HepG2 (cell line): ENCODE data around the gene RHD. TPM values are rescaled to one million over a fixed set of nuclear protein-coding genes. Genes with fewer than 3 reads are reported as not detected.

ENCODE experiments used
- ARID4A ChIP-seq: sonication (generic); formaldehyde crosslinking; IDR thresholded peaks from 2 replicates; pipeline ENCODE4 v1.5.0; 2020; ENCODE audit warnings: mild to moderate bottlenecking, missing genetic modification reagents, borderline replicate concordance
- ATF4 ChIP-seq, 2 experiments: fragments of 450-650 bp in 1 of 2; sonication (generic) in 1 of 2; formaldehyde crosslinking; IDR thresholded peaks; 2 replicates each; pipeline versions ENCODE4 v1.5.0 to v1.8.0; 2020 to 2022; ENCODE audit warnings: mild to moderate bottlenecking in 1 of 2, missing genetic modification reagents in 1 of 2
- ATM ChIP-seq: fragments of 450-650 bp; IDR thresholded peaks from 2 replicates; pipeline ENCODE4 v1.7.1; 2017; ENCODE audit warnings: mild to moderate bottlenecking, borderline replicate concordance
- CCDC6 ChIP-seq: sonication (generic); formaldehyde crosslinking; IDR thresholded peaks from 2 replicates; pipeline ENCODE4 v1.8.1; 2022; ENCODE audit warnings: mild to moderate bottlenecking, missing genetic modification reagents, moderate library complexity
- CREM ChIP-seq, 2 experiments: sonication (generic) in 1 of 2; formaldehyde crosslinking in 1 of 2; IDR thresholded peaks; 2 replicates each; pipeline versions ENCODE4 v1.4.0 to v1.6.1; 2016 to 2020; ENCODE audit warnings: antibody characterized with exemption in 1 of 2, mild to moderate bottlenecking in 1 of 2, missing genetic modification reagents in 1 of 2
- FOXJ3 ChIP-seq: sonication (generic); formaldehyde crosslinking; IDR thresholded peaks from 2 replicates; pipeline ENCODE4 v1.4.0; 2020; ENCODE audit warnings: missing genetic modification reagents, mild to moderate bottlenecking, borderline replicate concordance
- IKZF1 ChIP-seq: fragments of 450-650 bp; IDR thresholded peaks from 2 replicates; pipeline ENCODE4 v1.7.1; 2016
- KLF12 ChIP-seq: sonication (generic); formaldehyde crosslinking; IDR thresholded peaks from 2 replicates; pipeline ENCODE4 v1.4.0; 2020; ENCODE audit warnings: missing genetic modification reagents, borderline replicate concordance
- MAFK ChIP-seq, 2 experiments: IDR thresholded peaks in 1 of 2; conservative IDR thresholded peaks in 1 of 2; 2 replicates each; pipeline ENCODE4 v1.6.1; 2011; ENCODE audit warnings: improper control_type of control experiment in 2 of 2, low read length in 2 of 2
- MEIS1 ChIP-seq: sonication (generic); formaldehyde crosslinking; IDR thresholded peaks from 2 replicates; pipeline ENCODE4 v1.9.0; 2021; ENCODE audit warnings: mild to moderate bottlenecking, missing genetic modification reagents, moderate library complexity, borderline replicate concordance
- MYC ChIP-seq: sonication (generic); formaldehyde crosslinking; IDR thresholded peaks from 2 replicates; pipeline ENCODE4 v1.9.0; 2021; ENCODE audit warnings: missing genetic modification reagents, borderline replicate concordance
- NR2F1 ChIP-seq, 2 experiments: fragments of 450-650 bp in 1 of 2; formaldehyde crosslinking in 1 of 2; IDR thresholded peaks; 2 replicates each; pipeline versions ENCODE4 v1.5.0 to v1.6.1; 2016 to 2020; ENCODE audit warnings: mild to moderate bottlenecking in 1 of 2, missing compliant biosample characterization in 1 of 2, missing genetic modification reagents in 1 of 2, moderate library complexity in 1 of 2
- POLR2G ChIP-seq: fragments of 200-400 bp; formaldehyde crosslinking; IDR thresholded peaks from 2 replicates; pipeline ENCODE4 v1.6.1; 2018; ENCODE audit warnings: mild to moderate bottlenecking, low read depth, low read length, moderate library complexity
- RARG ChIP-seq: sonication (generic); formaldehyde crosslinking; IDR thresholded peaks from 2 replicates; pipeline ENCODE4 v1.4.0; 2020; ENCODE audit warnings: low read depth, mild to moderate bottlenecking, missing genetic modification reagents
- REL ChIP-seq: sonication (generic); formaldehyde crosslinking; conservative IDR thresholded peaks from 2 replicates; pipeline ENCODE4 v1.8.0; 2022; ENCODE audit warnings: mild to moderate bottlenecking, missing genetic modification reagents, moderate library complexity
- REXO4 ChIP-seq: sonication (generic); formaldehyde crosslinking; IDR thresholded peaks from 2 replicates; pipeline ENCODE4 v1.8.0; 2022; ENCODE audit warnings: missing genetic modification reagents, mild to moderate bottlenecking, borderline replicate concordance
- SP140L ChIP-seq: sonication (generic); formaldehyde crosslinking; IDR thresholded peaks from 2 replicates; pipeline ENCODE4 v1.4.0; 2020; ENCODE audit warnings: missing genetic modification reagents, borderline replicate concordance
- TOE1 ChIP-seq: sonication (generic); formaldehyde crosslinking; IDR thresholded peaks from 2 replicates; pipeline ENCODE4 v1.4.0; 2020; ENCODE audit warnings: mild to moderate bottlenecking, missing genetic modification reagents
- ZBTB42 ChIP-seq: sonication (generic); formaldehyde crosslinking; IDR thresholded peaks from 2 replicates; pipeline ENCODE4 v1.5.0; 2020; ENCODE audit warnings: mild to moderate bottlenecking, missing genetic modification reagents
- ZFP37 ChIP-seq: sonication (generic); formaldehyde crosslinking; IDR thresholded peaks from 2 replicates; pipeline ENCODE4 v1.4.0; 2020; ENCODE audit warnings: missing genetic modification reagents, borderline replicate concordance
- ZNF121 ChIP-seq: sonication (generic); formaldehyde crosslinking; IDR thresholded peaks from 2 replicates; pipeline ENCODE4 v1.5.0; 2020; ENCODE audit warnings: mild to moderate bottlenecking, missing genetic modification reagents
- ZNF282 ChIP-seq: fragments of 450-650 bp; IDR thresholded peaks from 2 replicates; pipeline ENCODE4 v1.6.1; 2018; ENCODE audit not compliant: partially characterized antibody
- ZNF557 ChIP-seq: sonication (generic); formaldehyde crosslinking; IDR thresholded peaks from 2 replicates; pipeline ENCODE4 v1.4.0; 2020; ENCODE audit warnings: missing genetic modification reagents
- ZNF703 ChIP-seq: sonication (generic); formaldehyde crosslinking; IDR thresholded peaks from 2 replicates; pipeline ENCODE4 v1.5.1; 2020; ENCODE audit warnings: missing genetic modification reagents, mild to moderate bottlenecking, moderate library complexity, borderline replicate concordance
- ZNF816 ChIP-seq: sonication (generic); formaldehyde crosslinking; IDR thresholded peaks from 2 replicates; pipeline ENCODE4 v1.8.0; 2022; ENCODE audit warnings: missing genetic modification reagents, mild to moderate bottlenecking, borderline replicate concordance
- polyA plus RNA-seq, 8 experiments: library from polyadenylated mRNA; depleted of rRNA in 3 of 8; stranded (reverse) in 7 of 8; unstranded in 1 of 8; fragments of >200 nt; fragmentation: Illumina TruSeq in 4 of 8; extraction: Trizol in 4 of 8; gene quantifications; 2 replicates each; pipeline versions ENCODE4 v1.2.1 to v1.2.3, GENCODE V29; 2011 to 2016; ENCODE audit warnings: low read depth in 4 of 8, missing spikeins in 1 of 8, mixed read lengths in 1 of 8; ENCODE audit not compliant: insufficient read depth in 1 of 8
- total RNA-seq, 5 experiments: library from RNA; depleted of rRNA; stranded (reverse); fragments of >200 nt; fragmentation: Illumina TruSeq; extraction: Trizol; gene quantifications; 2 replicates each; pipeline ENCODE4 v1.2.3, GENCODE V29; 2016; ENCODE audit warnings: low read depth in 1 of 5

The RHD gene
- total and polyA plus RNA-seq, 2 of the 13 experiments (the other 11 are each of a cell fraction or from before 2014, with no cell fraction given) = not detected

- peak; percentile 95 for TF ChIP-seq POLR2G
- 0 out of 2 replicates have a peak, but pooled peaks have one; percentile 52 for TF ChIP-seq CREM (IDR thresholded peaks at IDR 0.05)
- no peak for TF ChIP-seq CREM (CRISPR knock-in tag; IDR thresholded peaks at IDR 0.05)
- TF ChIP-seq ZNF557 = 0 out of 2 replicates have a peak, but pooled peaks have one; percentile 52
- no peak for TF ChIP-seq KLF12 (CRISPR knock-in tag)
- no peak for TF ChIP-seq SP140L (CRISPR knock-in tag)
- no peak for TF ChIP-seq ZNF816 (CRISPR knock-in tag)
- no peak for TF ChIP-seq ZNF121 (CRISPR knock-in tag)
- no peak for TF ChIP-seq ATF4 (CRISPR knock-in tag; IDR thresholded peaks at IDR 0.05)
- TF ChIP-seq NR2F1 (CRISPR knock-in tag; IDR thresholded peaks at IDR 0.05) = peak in 1 of 2 experiments; percentile 10; a peak in 1 of 4 replicates
- no peak for TF ChIP-seq REL (CRISPR knock-in tag)
- TF ChIP-seq TOE1 (CRISPR knock-in tag) = peak; percentile 80; the same call in 1 of the 2 replicates
- TF ChIP-seq REXO4 (CRISPR knock-in tag) = no peak
- TF ChIP-seq ZNF703 (CRISPR knock-in tag) = no peak
- TF ChIP-seq ZBTB42 (CRISPR knock-in tag) = no peak
- TF ChIP-seq FOXJ3 (CRISPR knock-in tag) = no peak; the same call in 1 of the 2 replicates
- peak; percentile 22; the same call in 1 of the 2 replicates for TF ChIP-seq ZFP37 (CRISPR knock-in tag)
- no peak for TF ChIP-seq IKZF1
- no peak for TF ChIP-seq ZNF282
- no peak for TF ChIP-seq CCDC6
- no peak for TF ChIP-seq ATM
- TF ChIP-seq ARID4A (CRISPR knock-in tag) = peak; percentile 85
- TF ChIP-seq MEIS1 = peak; percentile 72; the same call in 1 of the 2 replicates
- no peak for TF ChIP-seq MYC
- no peak for TF ChIP-seq MAFK (conservative IDR thresholded peaks at IDR 0.05 in 1 of 2, IDR thresholded peaks at IDR 0.05 in 1 of 2; ENCODE audit: low read length in 2 of 2)
- 0 out of 2 replicates have a peak, but pooled peaks have one; percentile 20 for TF ChIP-seq RARG
Observed at GRCh38 chr1:25239681-25240541, 32.4 kb upstream of the RHD start (continued).
